Stimulated activated CD4-positive, alpha-beta T cell treated with anti-CD3 and anti-CD28 coated beads, Interleukin-1b, Interleukin-23, amount 100 ng/mL, for 24 hours (primary cell): ENCODE measurements around the gene RASL10B.
A peak's percentile ranks its signal among the peaks of the same experiment; 100 is the strongest.

Experiments used
- DNase-seq, 4 experiments: peaks; one replicate each; pipeline ENCODE4 v3.0.0-alpha.2; 2020; ENCODE audit warnings: low read depth in 4 of 4, low spot score in 1 of 4

The RASL10B gene

GRCh38 chr17:35763767-35764122 is 32.3 kb downstream of the RASL10B start:
- DNase-seq = no peak

- DNase-seq = peak; percentile 67 to 80 (median 72)
Observed at GRCh38 chr17:35764123-35764991, 32.9 kb downstream of the RASL10B start.

GRCh38 chr17:35765086-35765710 is 33.8 kb downstream of the RASL10B start:
- DNase-seq = no peak

GRCh38 chr17:35765756-35766488 is 34.5 kb downstream of the RASL10B start:
- no peak for DNase-seq

- DNase-seq = no peak
Observed at GRCh38 chr17:35766489-35766877, 35.0 kb downstream of the RASL10B start.

- no peak for DNase-seq
Observed at GRCh38 chr17:35766903-35767510, 35.6 kb downstream of the RASL10B start.

- DNase-seq = no peak
Observed at GRCh38 chr17:35768797-35769196, 37.4 kb downstream of the RASL10B start.

- DNase-seq = no peak
Observed at GRCh38 chr17:35769895-35770486, 38.6 kb downstream of the RASL10B start.

- DNase-seq = no peak
Observed at GRCh38 chr17:35773129-35773528, 41.7 kb downstream of the RASL10B start.

- no peak for DNase-seq
Observed at GRCh38 chr17:35773679-35774425, 42.4 kb downstream of the RASL10B start.

- DNase-seq = no peak
Observed at GRCh38 chr17:35774499-35774898, 43.1 kb downstream of the RASL10B start.

GRCh38 chr17:35775039-35775438 is 43.6 kb downstream of the RASL10B start:
- no peak for DNase-seq

GRCh38 chr17:35775583-35775982 is 44.1 kb downstream of the RASL10B start:
- DNase-seq = no peak

- no peak for DNase-seq
Observed at GRCh38 chr17:35778641-35779196, 47.3 kb downstream of the RASL10B start.

GRCh38 chr17:35780950-35781349 is 49.5 kb downstream of the RASL10B start:
- no peak for DNase-seq

GRCh38 chr17:35784895-35785294 is 53.5 kb downstream of the RASL10B start:
- DNase-seq = no peak

- no peak for DNase-seq
Observed at GRCh38 chr17:35786941-35787432, 55.5 kb downstream of the RASL10B start.

GRCh38 chr17:35788477-35789368 is 57.3 kb downstream of the RASL10B start:
- no peak for DNase-seq

GRCh38 chr17:35790841-35791240 is 59.4 kb downstream of the RASL10B start:
- no peak for DNase-seq
